ENCODE results near the gene RBPJL.

DNA sequence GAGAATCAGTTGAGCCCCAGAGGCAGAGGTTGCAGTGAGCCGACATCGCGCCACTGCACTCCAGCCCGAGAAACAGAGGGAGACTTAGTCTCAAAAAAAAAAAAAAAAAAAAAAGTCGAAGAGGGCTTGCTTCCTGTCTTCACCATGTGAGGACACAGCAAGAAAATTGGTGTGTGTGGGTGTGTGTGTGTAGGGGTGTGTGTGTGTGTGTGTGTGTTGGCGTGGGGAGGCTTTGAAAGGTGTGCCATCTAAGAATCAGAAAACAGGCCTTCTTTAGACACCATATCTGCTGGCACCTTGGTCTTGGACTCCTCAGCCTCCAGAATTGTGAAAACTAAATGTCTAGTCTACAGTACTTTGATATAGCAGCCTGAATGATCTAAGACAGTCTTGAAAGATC lies 6.9 kb upstream of the RBPJL start:
- TF ChIP-seq, protein P1, sequence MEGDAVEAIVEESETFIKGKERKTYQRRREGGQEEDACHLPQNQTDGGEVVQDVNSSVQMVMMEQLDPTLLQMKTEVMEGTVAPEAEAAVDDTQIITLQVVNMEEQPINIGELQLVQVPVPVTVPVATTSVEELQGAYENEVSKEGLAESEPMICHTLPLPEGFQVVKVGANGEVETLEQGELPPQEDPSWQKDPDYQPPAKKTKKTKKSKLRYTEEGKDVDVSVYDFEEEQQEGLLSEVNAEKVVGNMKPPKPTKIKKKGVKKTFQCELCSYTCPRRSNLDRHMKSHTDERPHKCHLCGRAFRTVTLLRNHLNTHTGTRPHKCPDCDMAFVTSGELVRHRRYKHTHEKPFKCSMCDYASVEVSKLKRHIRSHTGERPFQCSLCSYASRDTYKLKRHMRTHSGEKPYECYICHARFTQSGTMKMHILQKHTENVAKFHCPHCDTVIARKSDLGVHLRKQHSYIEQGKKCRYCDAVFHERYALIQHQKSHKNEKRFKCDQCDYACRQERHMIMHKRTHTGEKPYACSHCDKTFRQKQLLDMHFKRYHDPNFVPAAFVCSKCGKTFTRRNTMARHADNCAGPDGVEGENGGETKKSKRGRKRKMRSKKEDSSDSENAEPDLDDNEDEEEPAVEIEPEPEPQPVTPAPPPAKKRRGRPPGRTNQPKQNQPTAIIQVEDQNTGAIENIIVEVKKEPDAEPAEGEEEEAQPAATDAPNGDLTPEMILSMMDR (conservative IDR thresholded peaks at IDR 0.05; ENCODE audit: low read depth, low read length) = no peak
- TF ChIP-seq EZH2 (IDR thresholded peaks at IDR 0.05; ENCODE audit: borderline replicate concordance, low read depth, low read length, poor library complexity, severe bottlenecking) = no peak

Data from A673 (cell line).